B cell (primary cell): ENCODE results near the gene MUS81. TPM values are rescaled to one million over a fixed set of nuclear protein-coding genes. Genes with fewer than 3 reads are reported as not detected.

Experiments
- ATAC-seq: fragments of 200-7000 bp; cut with Tn5 transposase; one replicate; pipeline ENCODE4 v1.10.0; 2021; ENCODE audit warnings: low read depth, mild to moderate bottlenecking, moderate number of reproducible peaks, moderate library complexity
- CTCF ChIA-PET: fragments of 350-600 bp; sonication (Branson Sonifier 250); formaldehyde crosslinking; loops from one replicate; lab custom pipeline; 2021; ENCODE audit warnings: antibody characterized with exemption, inconsistent platforms; lab: Charles Lee
- POLR2A ChIA-PET: fragments of 350-600 bp; sonication (Branson Sonifier 250); formaldehyde crosslinking; loops from one replicate; lab custom pipeline; 2021; ENCODE audit warnings: antibody characterized with exemption; lab: Charles Lee
- DNase-seq: peaks from one replicate; pipeline ENCODE4 v3.0.0; 2013
- H2AFZ ChIP-seq: 2 replicates; pipeline ENCODE4 v1.6.1; 2012; ENCODE audit warnings: mild to moderate bottlenecking, low read depth, low read length; ENCODE audit not compliant: insufficient read depth, poor library complexity, severe bottlenecking
- H3K27ac ChIP-seq, 2 donors: 1 replicate in 1 of 2; 2 replicates in 1 of 2; pipeline ENCODE4 v1.5.1; 2012 to 2013; ENCODE audit warnings: low read length in 2 of 2, mild to moderate bottlenecking in 2 of 2, moderate library complexity in 1 of 2
- H3K27me3 ChIP-seq, 4 experiments: fragments of 200-600 bp in 1 of 4; sonication (generic) in 1 of 4; replicated peaks in 1 of 4; 1 replicate in 2 of 4; 2 replicates in 2 of 4; pipeline versions ENCODE4 v1.6.1 to v1.7.0; 2013 to 2016; ENCODE audit warnings: low read length in 3 of 4, mild to moderate bottlenecking in 2 of 4, mixed read lengths in 1 of 4, moderate library complexity in 1 of 4; ENCODE audit not compliant: insufficient read depth in 4 of 4, control insufficient read depth in 3 of 4; ENCODE audit errors: control extremely low read depth in 1 of 4
- H3K36me3 ChIP-seq, 2 experiments: replicated peaks in 1 of 2; 1 replicate in 1 of 2; 2 replicates in 1 of 2; pipeline versions ENCODE4 v1.6.1 to v1.7.1; 2013; ENCODE audit warnings: low read length in 1 of 2; ENCODE audit not compliant: insufficient read depth in 2 of 2, control insufficient read depth in 1 of 2; ENCODE audit errors: control extremely low read depth in 1 of 2, extremely low read depth in 1 of 2
- H3K4me1 ChIP-seq, 2 donors: fragments of 200-600 bp in 1 of 2; sonication (generic) in 1 of 2; 1 replicate in 1 of 2; 2 replicates in 1 of 2; pipeline versions ENCODE4 v1.5.1 to v1.6.1; 2013 to 2017; ENCODE audit warnings: low read length in 2 of 2; ENCODE audit not compliant: control insufficient read depth in 2 of 2, insufficient read depth in 2 of 2
- H3K4me2 ChIP-seq: replicated peaks from 2 replicates; pipeline ENCODE3; 2012; ENCODE audit warnings: mild to moderate bottlenecking, low read depth, low read length; ENCODE audit not compliant: poor library complexity, severe bottlenecking
- H3K4me3 ChIP-seq, 5 experiments: fragments of 200-600 bp in 1 of 5; sonication (generic) in 1 of 5; 1 replicate in 3 of 5; 2 replicates in 2 of 5; pipeline versions ENCODE4 v1.5.1 to v1.7.0; 2011 to 2016; ENCODE audit warnings: low read length in 4 of 5, mild to moderate bottlenecking in 4 of 5, low read depth in 2 of 5, control low read depth in 1 of 5, moderate library complexity in 1 of 5; ENCODE audit not compliant: insufficient read depth in 1 of 5; ENCODE audit errors: control extremely low read depth in 1 of 5, extremely low read depth in 1 of 5
- H3K79me2 ChIP-seq: fragments of 200-600 bp; sonication (generic); one replicate; pipeline ENCODE4 v1.6.0; 2016; ENCODE audit warnings: low read length; ENCODE audit not compliant: control insufficient read depth, insufficient read depth
- H3K9ac ChIP-seq: fragments of 200-600 bp; sonication (generic); 2 replicates; pipeline ENCODE4 v1.6.1; 2017; ENCODE audit warnings: mild to moderate bottlenecking, low read length, moderate library complexity
- H3K9me3 ChIP-seq, 3 donors: one replicate each; pipeline versions ENCODE4 v1.6.1 to v1.7.1; 2013; ENCODE audit warnings: low read length in 2 of 3; ENCODE audit not compliant: control insufficient read depth in 2 of 3, insufficient read depth in 1 of 3; ENCODE audit errors: control extremely low read depth in 1 of 3
- H4K20me1 ChIP-seq: 2 replicates; pipeline ENCODE4 v1.6.0; 2012; ENCODE audit warnings: mild to moderate bottlenecking, low read length; ENCODE audit not compliant: insufficient read depth, control insufficient read depth, poor library complexity, severe bottlenecking
- H3K27ac Mint-ChIP-seq: one replicate; pipeline ENCODE4 v1.8.0; 2021; ENCODE audit warnings: mixed read lengths
- H3K27me3 Mint-ChIP-seq: one replicate; pipeline ENCODE4 v1.8.0; 2021; ENCODE audit warnings: mixed read lengths
- H3K4me1 Mint-ChIP-seq: one replicate; pipeline ENCODE4 v1.8.0; 2021; ENCODE audit warnings: mixed read lengths
- H3K4me3 Mint-ChIP-seq: one replicate; pipeline ENCODE4 v1.8.0; 2021; ENCODE audit warnings: mixed read lengths
- H3K9me3 Mint-ChIP-seq: one replicate; pipeline ENCODE4 v1.8.0; 2022; ENCODE audit warnings: mixed read lengths; ENCODE audit not compliant: insufficient read depth
- EZH2 ChIP-seq: IDR thresholded peaks from 2 replicates; pipeline ENCODE4 v1.6.1; 2012; ENCODE audit warnings: borderline replicate concordance, low read depth, mild to moderate bottlenecking, moderate library complexity, low read length; ENCODE audit not compliant: insufficient read depth, poor library complexity, severe bottlenecking
- WGBS: methylation state at CpG from one replicate; pipeline ENCODE4 v1.1.5; 2013; ENCODE audit warnings: missing lambda C conversion rate; ENCODE audit not compliant: insufficient coverage; 5-methylcytosine and 5-hydroxymethylcytosine counted together
- intact Hi-C: fragments of 100-400 bp; cut with micrococcal nuclease; formaldehyde crosslinking; loops from one replicate; pipeline ENCODE4 v1.10.0; 2022
- polyA plus RNA-seq: library from polyadenylated mRNA; depleted of rRNA; stranded (reverse); fragments of >200 nt; gene quantifications from 2 replicates; pipeline ENCODE4 v1.2.3, GENCODE V29; 2012
- total RNA-seq, 2 donors: library from RNA; stranded (reverse); fragments of 120-200 nt in 1 of 2; gene quantifications; 1 replicate in 1 of 2; 2 replicates in 1 of 2; pipeline versions ENCODE4 v1.2.3 to v1.2.4, GENCODE V29; 2013 to 2022
- TF ChIP-seq, protein P1 (sequence below): fragments of 200-600 bp; IDR thresholded peaks from one replicate; pipeline ENCODE4 v1.8.0; 2022; ENCODE audit warnings: antibody characterized with exemption, mild to moderate bottlenecking

MUS81 gene
- total and polyA plus RNA-seq, 2 donors (not counting 1 experiment from before 2014, with no cell fraction given), result 74.5 to 134 TPM

DNA sequence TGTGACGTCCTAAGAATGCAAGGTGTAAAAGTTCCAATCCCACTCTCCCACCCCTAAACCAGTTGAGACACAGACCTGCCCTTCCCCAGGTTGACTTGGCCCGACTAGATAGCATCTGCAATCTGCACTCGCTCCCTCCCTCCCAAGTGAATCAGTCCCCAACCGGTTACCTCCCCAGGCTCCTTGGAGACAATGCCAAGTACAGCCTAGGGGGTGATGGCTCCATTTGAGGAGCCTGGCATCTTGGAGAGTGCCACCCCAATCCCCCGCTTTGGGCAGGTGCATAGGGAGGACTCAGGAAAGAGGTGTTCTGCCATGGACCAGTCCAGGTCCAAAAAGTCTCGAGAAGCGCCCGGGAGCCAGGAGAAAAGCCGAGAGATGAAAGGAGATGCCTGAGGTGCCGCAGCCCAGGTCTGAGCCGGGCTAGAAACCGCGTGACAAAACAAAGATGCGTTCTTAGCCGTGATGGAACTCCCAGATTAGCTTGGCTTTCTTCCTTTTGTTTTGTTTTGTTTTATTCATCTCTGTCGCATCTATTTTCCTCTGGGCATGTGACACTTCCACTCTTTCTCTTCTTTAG lies 45.2 kb upstream of the MUS81 start:
- DNase-seq (no peak), ATAC-seq (no peak)
- Histone ChIP-seq H3K27me3 (no peaks in the 10 kb centered on the region), H3K9ac (no peak overlapping the region), H3K4me1 (peaks cover 6 to 13% of the 10 kb centered on the region in 2 donors), H3K27ac (no peak overlapping the region), H2AFZ (no peak overlapping the region), H3K4me3 (no peak overlapping the region), H3K36me3 (no peaks in the 10 kb centered on the region), H3K9me3 (no peaks in the 10 kb centered on the region), H4K20me1 (no peaks in the 10 kb centered on the region), H3K79me2 (no peaks in the 10 kb centered on the region), H3K4me2 (no peak overlapping the region)
- H3K27ac Mint-ChIP-seq, result no peak overlapping the region
- TF ChIP-seq, protein P1, sequence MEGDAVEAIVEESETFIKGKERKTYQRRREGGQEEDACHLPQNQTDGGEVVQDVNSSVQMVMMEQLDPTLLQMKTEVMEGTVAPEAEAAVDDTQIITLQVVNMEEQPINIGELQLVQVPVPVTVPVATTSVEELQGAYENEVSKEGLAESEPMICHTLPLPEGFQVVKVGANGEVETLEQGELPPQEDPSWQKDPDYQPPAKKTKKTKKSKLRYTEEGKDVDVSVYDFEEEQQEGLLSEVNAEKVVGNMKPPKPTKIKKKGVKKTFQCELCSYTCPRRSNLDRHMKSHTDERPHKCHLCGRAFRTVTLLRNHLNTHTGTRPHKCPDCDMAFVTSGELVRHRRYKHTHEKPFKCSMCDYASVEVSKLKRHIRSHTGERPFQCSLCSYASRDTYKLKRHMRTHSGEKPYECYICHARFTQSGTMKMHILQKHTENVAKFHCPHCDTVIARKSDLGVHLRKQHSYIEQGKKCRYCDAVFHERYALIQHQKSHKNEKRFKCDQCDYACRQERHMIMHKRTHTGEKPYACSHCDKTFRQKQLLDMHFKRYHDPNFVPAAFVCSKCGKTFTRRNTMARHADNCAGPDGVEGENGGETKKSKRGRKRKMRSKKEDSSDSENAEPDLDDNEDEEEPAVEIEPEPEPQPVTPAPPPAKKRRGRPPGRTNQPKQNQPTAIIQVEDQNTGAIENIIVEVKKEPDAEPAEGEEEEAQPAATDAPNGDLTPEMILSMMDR, result no peak
- TF ChIP-seq EZH2, result no peak
- H3K9me3 Mint-ChIP-seq, result no peaks in the 10 kb centered on the region
- ChIA-PET CTCF (interaction anchor here (4.5 to 6.1 kb wide), 3 partner anchors 25 to 103 kb away, joined by 48 to 90 read pairs (median 49); partner anchors contain the start of genes AP5B1, KAT5 and OVOL1), POLR2A (interaction anchor here (1.0 kb wide), 1 partner anchor 485 kb away, joined by 3 read pairs; no protein-coding TSS in a partner anchor)
- peaks cover 9% of the 10 kb centered on the region for H3K4me1 Mint-ChIP-seq
- no peak overlapping the region for H3K4me3 Mint-ChIP-seq
- peaks cover 4% of the 10 kb centered on the region for H3K27me3 Mint-ChIP-seq
- intact Hi-C loops, result loop anchor here (5.0 kb wide), 1 partner anchor 48 kb away; no protein-coding TSS in a partner anchor
- WGBS, result 92% methylated on average over 13 of the region's 16 CpGs

DNA sequence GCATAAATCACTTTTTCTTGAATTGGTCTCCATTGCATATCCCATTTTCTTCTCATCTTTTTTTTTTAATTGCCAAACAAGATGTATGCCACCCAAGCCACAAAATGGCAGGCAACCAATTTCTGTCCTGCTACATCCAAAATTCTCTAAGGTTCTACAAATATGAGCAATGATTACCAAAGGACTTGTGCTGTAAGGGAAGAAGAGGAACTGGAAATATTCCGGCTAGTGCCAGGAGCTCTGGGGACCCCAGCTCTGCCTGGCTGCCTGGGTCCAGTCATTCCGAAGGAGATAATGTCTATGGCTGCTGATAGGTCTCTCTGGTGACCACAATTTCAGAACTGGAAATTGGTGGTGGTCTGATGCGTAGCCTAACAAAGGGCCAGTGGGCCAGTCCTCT lies 43.5 kb upstream of the MUS81 start:
- no peaks in the 10 kb centered on the region for H3K36me3 ChIP-seq
- POLR2A ChIA-PET, result interaction anchor here (1.1 to 1.4 kb wide), 2 partner anchors 36 to 71 kb away, joined by 5 to 6 read pairs; partner anchors contain the start of genes AP5B1 and FIBP
- H3K4me1 ChIP-seq, result peaks cover 6 to 13% of the 10 kb centered on the region in 2 donors
- Mint-ChIP-seq H3K4me3 (peak overlapping the region; percentile 74), H3K27ac (no peak overlapping the region), H3K27me3 (no peaks in the 10 kb centered on the region), H3K9me3 (no peaks in the 10 kb centered on the region), H3K4me1 (peaks cover 9% of the 10 kb centered on the region)
- intact Hi-C loops, result loop anchor here (5.0 kb wide), 1 partner anchor 49 kb away; no protein-coding TSS in a partner anchor
- TF ChIP-seq, protein P1, result no peak
- no peak for TF ChIP-seq EZH2
- CTCF ChIA-PET, result interaction anchor here (0.6 to 6.1 kb wide), 18 partner anchors 10 to 795 kb away, joined by 3 to 90 read pairs (median 6); partner anchors contain the start of genes AP5B1, KAT5, OVOL1 and RELA
- ATAC-seq (no peak), DNase-seq (no peak)
- peak overlapping the region; percentile 14 for H3K4me2 ChIP-seq
- no peak overlapping the region for H3K4me3 ChIP-seq
- no peak overlapping the region for H2AFZ ChIP-seq
- WGBS, result 100% methylated on average over 3 of the region's 3 CpGs
- no peak overlapping the region for H3K27ac ChIP-seq
- no peaks in the 10 kb centered on the region for H4K20me1 ChIP-seq
- no peaks in the 10 kb centered on the region for H3K27me3 ChIP-seq
- H3K9me3 ChIP-seq, result no peaks in the 10 kb centered on the region
- no peak overlapping the region for H3K9ac ChIP-seq
- no peaks in the 10 kb centered on the region for H3K79me2 ChIP-seq
